ENCODE results near the gene PRKAG1. TPM values are rescaled to one million over a fixed set of nuclear protein-coding genes. Genes with fewer than 3 reads are reported as not detected.

Gene PRKAG1
- total RNA-seq, 1 experiment from 2014 or later = 67.1 TPM

GRCh38 chr12:48967991-48968390, 50.6 kb downstream of the PRKAG1 start:
- DNase-seq (ENCODE audit: low read depth) = no peak

DNA sequence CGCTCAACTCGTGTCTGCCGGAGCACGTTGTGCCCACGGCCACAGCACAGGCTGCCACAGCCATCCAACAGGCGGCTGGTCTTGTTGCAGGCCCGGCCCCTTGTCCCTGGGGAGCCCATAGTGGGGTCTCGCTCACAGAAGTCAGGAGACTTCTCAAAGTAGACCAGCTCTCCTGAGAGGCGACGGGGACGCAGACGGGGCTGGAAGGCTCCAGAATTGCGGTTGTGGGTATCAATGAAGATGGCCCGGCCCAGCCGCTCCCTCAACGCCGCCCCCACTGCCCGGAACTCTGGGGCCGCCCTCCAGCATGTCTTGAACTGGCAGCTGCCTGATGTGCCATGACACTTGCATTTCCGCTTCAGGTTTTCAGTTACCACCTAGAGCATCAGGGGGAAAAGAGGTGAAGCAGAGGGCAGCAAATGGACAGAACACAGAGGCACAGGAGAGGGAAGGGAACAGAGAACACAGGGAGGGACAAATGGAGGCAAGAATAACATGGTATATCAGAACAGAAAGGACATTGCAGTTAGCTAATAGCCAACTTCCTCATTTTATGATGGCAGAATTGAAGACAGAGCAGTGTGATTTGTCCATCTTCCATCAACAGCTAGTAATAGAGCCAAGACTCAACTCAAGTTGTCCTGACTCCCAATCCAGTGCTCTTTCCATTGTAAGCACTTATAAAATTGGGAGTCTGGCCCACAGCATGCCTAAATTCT, 52.2 kb downstream of the PRKAG1 start:
- DNase-seq (ENCODE audit: low read depth) = no peak

DNA sequence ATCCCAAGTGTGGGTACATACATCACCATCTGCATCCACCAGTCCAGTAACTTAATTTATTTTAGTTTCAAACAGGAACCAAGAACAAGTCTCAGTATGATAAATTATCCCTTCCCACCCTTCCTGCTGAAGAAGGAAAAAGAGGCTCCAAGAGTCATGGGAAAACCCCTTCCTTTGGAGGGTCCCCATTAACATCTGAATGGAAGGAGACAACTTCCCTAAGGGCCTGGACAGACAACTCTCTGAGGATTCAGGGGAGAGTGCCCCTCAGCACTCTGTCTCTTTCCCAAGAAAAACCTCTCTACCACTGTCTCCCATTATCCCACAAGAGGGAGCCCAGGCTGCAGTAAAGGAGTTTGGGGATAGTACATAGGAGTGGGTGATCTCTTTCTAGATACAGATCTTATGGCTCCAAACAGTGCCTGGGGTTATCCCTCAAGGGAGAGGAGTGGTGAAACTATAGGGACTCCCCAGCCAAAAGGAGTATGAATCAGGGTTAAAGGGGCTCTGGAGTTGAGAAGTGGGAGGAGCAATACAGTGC, 53.2 kb downstream of the PRKAG1 start:
- no peak for DNase-seq (ENCODE audit: low read depth)

DNA sequence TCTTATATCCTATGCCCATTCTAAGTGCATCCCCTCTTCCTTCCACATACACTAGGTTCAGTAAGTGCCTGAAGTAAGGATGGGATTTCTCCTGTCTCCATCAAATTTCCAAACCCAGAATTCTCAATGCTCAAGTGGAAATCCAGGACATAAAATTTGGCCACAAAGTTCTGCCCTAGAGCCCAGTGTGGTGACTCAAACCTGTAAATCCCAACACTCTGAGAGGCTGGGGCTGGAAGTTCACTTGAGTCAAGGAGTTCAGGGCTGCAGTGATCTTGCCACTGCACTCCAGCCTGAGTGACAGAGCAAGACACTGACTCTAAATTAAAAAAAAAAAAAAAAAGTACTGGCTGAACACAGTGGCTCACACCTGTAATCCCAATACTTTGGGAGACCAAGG, 56.8 kb downstream of the PRKAG1 start:
- DNase-seq (ENCODE audit: low read depth) = no peak

DNA sequence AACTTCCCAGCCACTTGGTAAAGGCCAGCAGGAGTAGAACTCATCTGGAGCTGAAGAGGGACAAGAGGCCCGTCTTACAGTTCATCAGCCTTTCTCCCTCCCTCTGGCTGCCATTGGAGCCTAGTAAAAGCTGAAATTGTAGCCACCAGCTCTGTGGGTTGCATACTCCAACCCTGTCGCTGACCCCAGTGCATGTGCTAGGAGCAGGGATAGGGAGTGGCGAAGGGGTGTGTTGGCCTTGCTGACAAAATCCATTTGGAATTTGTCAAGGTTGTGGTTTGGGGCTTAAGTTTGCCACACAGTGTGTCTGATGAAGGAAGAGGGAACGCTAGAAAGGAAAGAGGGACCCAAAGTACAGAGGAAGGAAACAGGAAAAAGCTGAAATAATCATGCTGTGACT, 57.2 kb downstream of the PRKAG1 start:
- peak; percentile 51 for DNase-seq (ENCODE audit: low read depth)

- no peak for DNase-seq (ENCODE audit: low read depth)
These were observed 57.7 kb downstream of the PRKAG1 start for GRCh38 chr12:48960834-48961233.

DNA sequence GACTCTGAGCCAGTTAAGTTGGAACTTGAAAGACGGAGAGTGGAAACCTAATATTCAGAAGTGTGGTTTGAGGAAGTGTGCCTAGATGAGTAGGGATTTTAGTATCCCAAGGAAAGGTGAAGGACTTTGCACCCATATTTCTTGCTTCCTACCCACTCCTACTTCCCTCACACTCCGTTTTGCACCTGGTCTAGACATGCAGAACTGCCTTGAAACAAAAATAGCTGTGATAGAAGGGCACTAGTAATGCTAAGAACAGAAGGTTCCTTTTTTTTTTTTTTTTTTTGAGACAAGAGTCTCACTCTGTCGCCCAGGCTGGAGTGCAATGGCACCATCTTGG, 60.6 kb downstream of the PRKAG1 start:
- no peak for DNase-seq (ENCODE audit: low read depth)

- peak; percentile 98 for DNase-seq (ENCODE audit: low read depth)
These were observed 61.2 kb downstream of the PRKAG1 start, which contains the start of gene ARF3 for GRCh38 chr12:48957141-48958048. Gene ARF3 (minus strand): TSS chr12:48957487. CDS start chr12:48941095, 16,392 bp downstream.

- peak; percentile 98 for DNase-seq (ENCODE audit: low read depth)
These were observed 62.1 kb downstream of the PRKAG1 start for GRCh38 chr12:48956279-48957140.

DNA sequence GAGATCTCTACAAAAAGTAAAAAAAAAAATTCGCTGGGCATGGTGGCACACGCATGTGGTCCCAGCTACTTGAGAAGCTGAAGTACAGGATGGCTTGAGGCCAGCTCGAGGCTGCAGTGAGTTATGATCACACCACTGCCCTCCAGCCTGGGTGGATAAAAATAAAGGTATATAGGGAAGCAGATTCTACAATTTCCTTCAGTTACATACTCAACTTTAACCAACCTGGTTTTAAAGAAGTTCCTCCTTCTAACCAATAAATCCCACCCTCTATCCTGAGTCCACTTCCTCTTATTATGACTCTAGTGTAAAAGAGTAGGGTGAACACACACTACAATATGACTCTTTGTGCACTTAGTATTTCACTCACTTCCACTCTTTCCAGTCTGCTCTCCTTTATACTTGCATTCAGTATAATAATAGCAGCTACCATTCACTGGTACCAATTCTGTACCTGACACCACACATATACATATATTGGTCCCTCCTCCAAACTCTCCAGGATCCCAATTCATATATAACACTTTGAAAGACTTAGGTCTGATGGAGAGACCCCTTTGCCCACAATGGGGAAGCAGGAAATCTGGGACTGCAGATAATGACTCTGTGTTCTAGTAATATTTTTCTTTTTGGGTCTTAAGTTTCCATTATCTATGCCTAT, 63.6 kb downstream of the PRKAG1 start:
- no peak for DNase-seq (ENCODE audit: low read depth)

DNA sequence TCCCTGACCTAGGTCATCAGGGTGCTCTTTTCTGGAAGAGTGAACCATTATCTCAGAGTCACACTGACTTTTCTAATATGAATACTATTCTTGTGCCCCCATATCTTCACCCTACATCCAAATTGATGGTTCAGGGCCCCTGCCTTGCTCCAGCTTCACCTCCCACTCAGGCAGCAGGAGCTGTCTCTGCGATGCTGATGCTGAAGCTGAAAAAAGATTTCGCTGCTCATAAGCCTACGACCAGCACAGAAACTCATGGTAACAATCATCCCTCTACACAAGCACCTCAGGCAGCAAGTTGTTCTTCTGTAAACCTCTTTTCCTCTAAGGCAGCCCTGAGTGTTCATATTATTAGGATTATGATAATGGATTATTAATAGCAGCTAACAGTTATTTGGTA, 64.5 kb downstream of the PRKAG1 start:
- DNase-seq (ENCODE audit: low read depth) = no peak

DNA sequence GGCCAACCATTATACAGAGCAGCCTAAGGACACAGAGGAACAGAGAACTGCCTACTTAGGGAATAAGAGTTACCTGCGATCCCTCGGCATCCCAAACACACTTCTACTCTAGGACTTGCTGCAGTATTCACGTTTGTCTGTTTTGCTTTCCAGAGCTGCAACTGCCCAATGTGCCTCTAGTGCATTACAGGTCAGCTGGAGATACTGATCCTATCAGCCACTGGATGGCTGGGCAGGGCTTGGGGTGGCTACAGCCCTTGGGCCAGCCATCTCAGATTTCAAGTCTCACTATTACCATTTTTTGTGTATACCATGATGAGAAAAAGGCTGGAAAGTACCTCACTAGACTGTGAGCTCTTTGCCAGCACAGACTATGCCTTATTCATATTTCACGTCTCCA, 65.9 kb downstream of the PRKAG1 start:
- DNase-seq (ENCODE audit: low read depth) = no peak

Other genes starting within 250 kb of the PRKAG1 start
- 9.0 and 9.2 TPM in 2 replicates for gene ADCY6, start 229.7 kb downstream of the PRKAG1 start, total RNA-seq (2014; rRNA removed; shearing (Covaris generic))
- 9.1 and 11.5 TPM in 2 replicates for gene CACNB3, start 200.3 kb downstream of the PRKAG1 start, total RNA-seq (2014; rRNA removed; shearing (Covaris generic))
- 132 and 146 TPM in 2 replicates for gene DDX23, start 166.6 kb downstream of the PRKAG1 start, total RNA-seq (2014; rRNA removed; shearing (Covaris generic))
- gene RND1, start 152.9 kb downstream of the PRKAG1 start, total RNA-seq (2014; rRNA removed; shearing (Covaris generic)) = 0.51 and 4.7 TPM in 2 replicates
- 7.0 and 28.0 TPM in 2 replicates for gene FKBP11, start 93.3 kb downstream of the PRKAG1 start, total RNA-seq (2014; rRNA removed; shearing (Covaris generic))
- 69.3 and 118 TPM in 2 replicates for gene ARF3, start 61.3 kb downstream of the PRKAG1 start, total RNA-seq (2014; rRNA removed; shearing (Covaris generic))
- 0.63 TPM in 1 of 2 replicates, not detected in the other for gene WNT10B, start 47.0 kb downstream of the PRKAG1 start, total RNA-seq (2014; rRNA removed; shearing (Covaris generic))
- gene WNT1, start 40.5 kb downstream of the PRKAG1 start, total RNA-seq (2014; rRNA removed; shearing (Covaris generic)) = not detected in 2 replicates
- 0.80 TPM in 1 of 2 replicates, not detected in the other for gene DDN, start 19.4 kb downstream of the PRKAG1 start, total RNA-seq (2014; rRNA removed; shearing (Covaris generic))
- 10.3 and 11.0 TPM in 2 replicates for gene KMT2D, start 42.0 kb upstream of the PRKAG1 start, total RNA-seq (2014; rRNA removed; shearing (Covaris generic))
- 6.3 and 11.0 TPM in 2 replicates for gene RHEBL1, start 51.2 kb upstream of the PRKAG1 start, total RNA-seq (2014; rRNA removed; shearing (Covaris generic))
- gene DHH, start 76.0 kb upstream of the PRKAG1 start, total RNA-seq (2014; rRNA removed; shearing (Covaris generic)) = not detected in 2 replicates
- 18.2 and 19.6 TPM in 2 replicates for gene LMBR1L, start 92.1 kb upstream of the PRKAG1 start, total RNA-seq (2014; rRNA removed; shearing (Covaris generic))
- gene TUBA1B, start 112.6 kb upstream of the PRKAG1 start, total RNA-seq (2014; rRNA removed; shearing (Covaris generic)) = 3,979 and 4,039 TPM in 2 replicates
- gene TUBA1A, start 170.3 kb upstream of the PRKAG1 start, total RNA-seq (2014; rRNA removed; shearing (Covaris generic)) = 306 and 316 TPM in 2 replicates
- 835 and 1,096 TPM in 2 replicates for gene TUBA1C, start 246.3 kb upstream of the PRKAG1 start, total RNA-seq (2014; rRNA removed; shearing (Covaris generic))

Measured in Daoy (cell line).